ENCODE measurements around the gene PM20D1. TPM values are rescaled to one million over a fixed set of nuclear protein-coding genes. Genes with fewer than 3 reads are reported as not detected.
"Not testable (repeated sequence)": the region's sequence is repeated elsewhere in the genome, so short reads cannot be mapped to it uniquely, and the experiment has no call there.

Gene PM20D1
- total RNA-seq (2022) (0.26 and 0.32 TPM in 2 replicates), Bru-seq, nascent RNA (percentile 13 among the genes with signal in this experiment), BruChase-seq, experiment 1, labeled RNA remaining after a 6-hour chase (not detected), BruChase-seq, experiment 2, labeled RNA remaining after a 2-hour chase (percentile 11 among the genes with signal in this experiment)
- long read RNA-seq: 0 reads

DNA sequence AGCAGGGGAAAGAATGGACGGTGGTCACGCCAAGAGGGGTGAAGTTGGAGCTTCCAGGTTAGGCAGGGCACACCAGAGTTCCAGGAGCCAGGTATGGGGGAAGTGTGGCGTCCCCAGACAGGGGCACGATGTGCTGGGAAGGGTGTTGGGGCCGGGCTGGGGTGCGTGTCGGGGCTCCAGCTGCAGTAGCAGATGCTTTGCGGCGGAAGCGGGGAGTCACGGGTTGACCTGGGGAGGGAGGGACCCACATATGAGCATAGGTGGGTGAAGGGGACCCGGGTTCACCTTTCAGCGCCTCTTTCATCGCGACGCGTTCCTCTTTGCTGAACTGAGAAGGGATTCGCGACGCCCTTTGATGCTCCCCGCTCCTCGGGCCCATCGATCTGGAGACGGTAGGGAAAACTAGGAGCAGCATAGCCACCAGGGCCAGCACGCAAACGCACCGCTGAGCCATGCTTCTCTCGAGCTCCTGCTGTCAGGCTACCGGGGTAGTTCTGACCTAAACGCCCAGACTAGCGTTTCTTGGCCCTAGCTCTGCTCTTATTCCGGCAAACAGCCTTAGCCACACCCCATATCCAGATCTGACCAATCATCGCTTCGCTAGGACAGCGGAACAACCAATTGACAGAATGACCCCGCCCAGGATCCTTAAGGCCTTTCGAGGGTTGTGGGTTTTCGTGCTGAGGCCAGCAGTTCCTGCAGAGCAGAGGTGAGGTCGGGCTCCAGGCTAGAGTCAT, at the start of gene PM20D1:
TSS of gene PM20D1 (minus strand) at position 514 of the 737 bp plus-strand sequence. CDS start at position 454, 60 bp downstream.
- peak within 1 kb of the TSS; percentile 62 for H3K27ac Mint-ChIP-seq (ENCODE audit: unreplicated experiment)
- CTCF ChIA-PET: interaction anchor here (0.5 to 1.5 kb wide), 6 partner anchors 14 to 437 kb away, joined by 3 to 5 read pairs (median 4); no protein-coding TSS in a partner anchor

GRCh38 chr1:205896351-205896750, 46.4 kb upstream of the PM20D1 start:
- BruUV-seq (replicated peaks): no TSS peak
- intact Hi-C loops (cut with micrococcal nuclease; ENCODE audit: unreplicated experiment): no loop called here
- CTCF ChIA-PET: no interaction called here
- DNase-seq: no peak
- TF ChIP-seq, protein P1, sequence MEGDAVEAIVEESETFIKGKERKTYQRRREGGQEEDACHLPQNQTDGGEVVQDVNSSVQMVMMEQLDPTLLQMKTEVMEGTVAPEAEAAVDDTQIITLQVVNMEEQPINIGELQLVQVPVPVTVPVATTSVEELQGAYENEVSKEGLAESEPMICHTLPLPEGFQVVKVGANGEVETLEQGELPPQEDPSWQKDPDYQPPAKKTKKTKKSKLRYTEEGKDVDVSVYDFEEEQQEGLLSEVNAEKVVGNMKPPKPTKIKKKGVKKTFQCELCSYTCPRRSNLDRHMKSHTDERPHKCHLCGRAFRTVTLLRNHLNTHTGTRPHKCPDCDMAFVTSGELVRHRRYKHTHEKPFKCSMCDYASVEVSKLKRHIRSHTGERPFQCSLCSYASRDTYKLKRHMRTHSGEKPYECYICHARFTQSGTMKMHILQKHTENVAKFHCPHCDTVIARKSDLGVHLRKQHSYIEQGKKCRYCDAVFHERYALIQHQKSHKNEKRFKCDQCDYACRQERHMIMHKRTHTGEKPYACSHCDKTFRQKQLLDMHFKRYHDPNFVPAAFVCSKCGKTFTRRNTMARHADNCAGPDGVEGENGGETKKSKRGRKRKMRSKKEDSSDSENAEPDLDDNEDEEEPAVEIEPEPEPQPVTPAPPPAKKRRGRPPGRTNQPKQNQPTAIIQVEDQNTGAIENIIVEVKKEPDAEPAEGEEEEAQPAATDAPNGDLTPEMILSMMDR (IDR thresholded peaks at IDR 0.05; ENCODE audit: unreplicated experiment): no peak
- Mint-ChIP-seq H3K4me3 (ENCODE audit: low read depth, unreplicated experiment) (no peak overlapping the region), H3K4me1 (ENCODE audit: low read depth, unreplicated experiment) (peaks cover 11% of the 10 kb centered on the region), H3K9me3 (ENCODE audit: low read depth, unreplicated experiment) (peaks cover 14% of the 10 kb centered on the region), H3K36me3 (ENCODE audit: insufficient read depth, unreplicated experiment) (no peaks in the 10 kb centered on the region), H3K27me3 (ENCODE audit: unreplicated experiment) (peaks cover 15% of the 10 kb centered on the region), H3K27ac (ENCODE audit: unreplicated experiment) (no peak overlapping the region)

More for the DNA sequence above, at the start of gene PM20D1:
- TF ChIP-seq, protein P1 (IDR thresholded peaks at IDR 0.05; ENCODE audit: unreplicated experiment): no peak
- BruUV-seq (replicated peaks): no TSS peak
- intact Hi-C loops (cut with micrococcal nuclease; ENCODE audit: unreplicated experiment): loop anchor here (5.0 to 10.0 kb wide), 2 partner anchors 43 to 55 kb away; no protein-coding TSS in a partner anchor
- H3K9me3 Mint-ChIP-seq (ENCODE audit: low read depth, unreplicated experiment): no peaks in the 10 kb centered on the region
- peaks cover 6% of the 10 kb centered on the region for H3K4me1 Mint-ChIP-seq (ENCODE audit: low read depth, unreplicated experiment)
- H3K36me3 Mint-ChIP-seq (ENCODE audit: insufficient read depth, unreplicated experiment): peaks cover 11% of the 10 kb centered on the region
- H3K4me3 Mint-ChIP-seq (ENCODE audit: low read depth, unreplicated experiment): peak within 1 kb of the TSS; percentile 80
- peak; percentile 91 for DNase-seq
- H3K27me3 Mint-ChIP-seq (ENCODE audit: unreplicated experiment): peaks cover 28% of the 10 kb centered on the region

GRCh38 chr1:205894119-205894518, 44.2 kb upstream of the PM20D1 start:
- CTCF ChIA-PET; H3K27me3 Mint-ChIP-seq (ENCODE audit: unreplicated experiment); H3K36me3 Mint-ChIP-seq (ENCODE audit: insufficient read depth, unreplicated experiment); H3K4me3 Mint-ChIP-seq (ENCODE audit: low read depth, unreplicated experiment); DNase-seq; H3K27ac Mint-ChIP-seq (ENCODE audit: unreplicated experiment); BruUV-seq (replicated peaks): not testable (repeated sequence)
- Mint-ChIP-seq H3K9me3 (ENCODE audit: low read depth, unreplicated experiment) (peaks cover 19% of the 10 kb centered on the region), H3K4me1 (ENCODE audit: low read depth, unreplicated experiment) (peaks cover 11% of the 10 kb centered on the region)
- intact Hi-C loops (cut with micrococcal nuclease; ENCODE audit: unreplicated experiment): loop anchor here (5.0 kb wide), 1 partner anchor 42 kb away; the partner anchor contains the start of gene PM20D1

DNA sequence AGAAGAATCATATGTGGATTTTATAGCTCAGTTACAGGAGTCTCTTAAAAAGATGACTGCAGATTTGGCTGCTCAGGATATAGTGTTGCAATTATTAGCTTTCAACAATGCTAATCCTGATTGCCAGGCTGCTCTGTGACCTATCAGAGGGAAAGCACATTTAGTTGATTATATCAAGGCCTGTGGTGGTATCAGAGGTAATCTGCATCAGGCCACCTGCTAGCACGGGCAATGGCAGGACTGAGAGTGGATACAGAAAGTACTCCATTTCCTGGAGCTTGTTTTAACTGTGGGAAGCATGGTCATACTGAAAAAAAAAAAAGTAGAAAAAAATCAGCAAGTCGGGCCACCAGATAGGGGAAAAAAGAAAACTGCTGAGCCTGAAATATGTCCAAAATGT, 42.2 kb upstream of the PM20D1 start:
- intact Hi-C loops (cut with micrococcal nuclease; ENCODE audit: unreplicated experiment): loop anchor here (5.0 kb wide), 1 partner anchor 40 kb away; the partner anchor contains the start of gene PM20D1
- not testable (repeated sequence) for DNase-seq; BruUV-seq (replicated peaks); H3K27ac Mint-ChIP-seq (ENCODE audit: unreplicated experiment); H3K27me3 Mint-ChIP-seq (ENCODE audit: unreplicated experiment); H3K4me3 Mint-ChIP-seq (ENCODE audit: low read depth, unreplicated experiment); H3K36me3 Mint-ChIP-seq (ENCODE audit: insufficient read depth, unreplicated experiment)
- H3K4me1 Mint-ChIP-seq (ENCODE audit: low read depth, unreplicated experiment): peaks cover 11% of the 10 kb centered on the region
- peaks cover 13% of the 10 kb centered on the region for H3K9me3 Mint-ChIP-seq (ENCODE audit: low read depth, unreplicated experiment)
- CTCF ChIA-PET: interaction anchor here (0.6 to 1.5 kb wide), 2 partner anchors 88 to 175 kb away, joined by 3 to 5 read pairs; no protein-coding TSS in a partner anchor

- CTCF ChIA-PET: interaction anchor here (0.6 to 1.5 kb wide), 2 partner anchors 87 to 174 kb away, joined by 3 to 5 read pairs; no protein-coding TSS in a partner anchor
- Mint-ChIP-seq H3K9me3 (ENCODE audit: low read depth, unreplicated experiment) (peaks cover 10% of the 10 kb centered on the region), H3K4me1 (ENCODE audit: low read depth, unreplicated experiment) (peaks cover 11% of the 10 kb centered on the region)
- intact Hi-C loops (cut with micrococcal nuclease; ENCODE audit: unreplicated experiment): loop anchor here (5.0 kb wide), 1 partner anchor 39 kb away; the partner anchor contains the start of gene PM20D1
- BruUV-seq (replicated peaks); H3K27ac Mint-ChIP-seq (ENCODE audit: unreplicated experiment); H3K4me3 Mint-ChIP-seq (ENCODE audit: low read depth, unreplicated experiment); H3K36me3 Mint-ChIP-seq (ENCODE audit: insufficient read depth, unreplicated experiment); DNase-seq; H3K27me3 Mint-ChIP-seq (ENCODE audit: unreplicated experiment): not testable (repeated sequence)
These were observed 41.5 kb upstream of the PM20D1 start for GRCh38 chr1:205891481-205891880.

GRCh38 chr1:205890631-205891030, 40.7 kb upstream of the PM20D1 start:
- H3K4me3 Mint-ChIP-seq (ENCODE audit: low read depth, unreplicated experiment); H3K9me3 Mint-ChIP-seq (ENCODE audit: low read depth, unreplicated experiment); CTCF ChIA-PET; DNase-seq; H3K27me3 Mint-ChIP-seq (ENCODE audit: unreplicated experiment); BruUV-seq (replicated peaks); H3K27ac Mint-ChIP-seq (ENCODE audit: unreplicated experiment); H3K36me3 Mint-ChIP-seq (ENCODE audit: insufficient read depth, unreplicated experiment): not testable (repeated sequence)
- intact Hi-C loops (cut with micrococcal nuclease; ENCODE audit: unreplicated experiment): loop anchor here (5.0 kb wide), 1 partner anchor 38 kb away; the partner anchor contains the start of gene PM20D1
- H3K4me1 Mint-ChIP-seq (ENCODE audit: low read depth, unreplicated experiment): peaks cover 11% of the 10 kb centered on the region

GRCh38 chr1:205889706-205890105, 39.8 kb upstream of the PM20D1 start:
- CTCF ChIA-PET; H3K27ac Mint-ChIP-seq (ENCODE audit: unreplicated experiment); H3K27me3 Mint-ChIP-seq (ENCODE audit: unreplicated experiment); H3K9me3 Mint-ChIP-seq (ENCODE audit: low read depth, unreplicated experiment); H3K36me3 Mint-ChIP-seq (ENCODE audit: insufficient read depth, unreplicated experiment); BruUV-seq (replicated peaks): not testable (repeated sequence)
- Mint-ChIP-seq H3K4me3 (ENCODE audit: low read depth, unreplicated experiment) (peak overlapping the region; percentile 1), H3K4me1 (ENCODE audit: low read depth, unreplicated experiment) (peaks cover 11% of the 10 kb centered on the region)
- peak; percentile 63 for DNase-seq
- intact Hi-C loops (cut with micrococcal nuclease; ENCODE audit: unreplicated experiment): loop anchor here (5.0 kb wide), 1 partner anchor 37 kb away; the partner anchor contains the start of gene PM20D1

DNA sequence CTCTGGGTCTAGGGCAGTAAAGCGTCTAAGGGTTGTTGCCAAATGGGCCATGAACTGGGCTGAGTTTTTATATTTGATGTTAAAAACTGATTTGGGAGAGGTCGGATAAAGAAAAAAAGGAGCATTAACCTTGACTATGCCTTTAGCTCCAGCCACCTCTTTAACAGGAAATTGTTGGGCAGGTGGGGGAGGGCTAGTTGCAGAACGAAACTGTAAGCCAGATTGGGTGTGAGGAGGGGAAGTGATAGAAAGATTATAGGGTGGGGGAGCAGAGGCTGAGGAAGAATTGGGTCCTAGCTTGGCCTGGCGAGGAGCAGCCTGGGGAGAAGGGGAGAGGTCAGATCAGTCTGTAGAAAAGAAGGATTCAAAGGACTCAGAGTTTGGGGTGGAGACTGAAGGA, 39.1 kb upstream of the PM20D1 start:
- DNase-seq; H3K27me3 Mint-ChIP-seq (ENCODE audit: unreplicated experiment); H3K4me3 Mint-ChIP-seq (ENCODE audit: low read depth, unreplicated experiment); intact Hi-C loops (cut with micrococcal nuclease; ENCODE audit: unreplicated experiment); H3K27ac Mint-ChIP-seq (ENCODE audit: unreplicated experiment); BruUV-seq (replicated peaks); H3K4me1 Mint-ChIP-seq (ENCODE audit: low read depth, unreplicated experiment); CTCF ChIA-PET; H3K36me3 Mint-ChIP-seq (ENCODE audit: insufficient read depth, unreplicated experiment); H3K9me3 Mint-ChIP-seq (ENCODE audit: low read depth, unreplicated experiment): not testable (repeated sequence)

Measured in Calu3 (cell line).